ENCODE measurements around the gene RCCD1. TPM values are rescaled to one million over a fixed set of nuclear protein-coding genes. Genes with fewer than 3 reads are reported as not detected.
A peak's percentile ranks its signal among the peaks of the same experiment; 100 is the strongest.

RCCD1 gene
- total and polyA plus RNA-seq, 2 donors (not counting 3 experiments of a cell fraction or from before 2014, with no cell fraction given): 8.8 to 15.3 TPM

DNA sequence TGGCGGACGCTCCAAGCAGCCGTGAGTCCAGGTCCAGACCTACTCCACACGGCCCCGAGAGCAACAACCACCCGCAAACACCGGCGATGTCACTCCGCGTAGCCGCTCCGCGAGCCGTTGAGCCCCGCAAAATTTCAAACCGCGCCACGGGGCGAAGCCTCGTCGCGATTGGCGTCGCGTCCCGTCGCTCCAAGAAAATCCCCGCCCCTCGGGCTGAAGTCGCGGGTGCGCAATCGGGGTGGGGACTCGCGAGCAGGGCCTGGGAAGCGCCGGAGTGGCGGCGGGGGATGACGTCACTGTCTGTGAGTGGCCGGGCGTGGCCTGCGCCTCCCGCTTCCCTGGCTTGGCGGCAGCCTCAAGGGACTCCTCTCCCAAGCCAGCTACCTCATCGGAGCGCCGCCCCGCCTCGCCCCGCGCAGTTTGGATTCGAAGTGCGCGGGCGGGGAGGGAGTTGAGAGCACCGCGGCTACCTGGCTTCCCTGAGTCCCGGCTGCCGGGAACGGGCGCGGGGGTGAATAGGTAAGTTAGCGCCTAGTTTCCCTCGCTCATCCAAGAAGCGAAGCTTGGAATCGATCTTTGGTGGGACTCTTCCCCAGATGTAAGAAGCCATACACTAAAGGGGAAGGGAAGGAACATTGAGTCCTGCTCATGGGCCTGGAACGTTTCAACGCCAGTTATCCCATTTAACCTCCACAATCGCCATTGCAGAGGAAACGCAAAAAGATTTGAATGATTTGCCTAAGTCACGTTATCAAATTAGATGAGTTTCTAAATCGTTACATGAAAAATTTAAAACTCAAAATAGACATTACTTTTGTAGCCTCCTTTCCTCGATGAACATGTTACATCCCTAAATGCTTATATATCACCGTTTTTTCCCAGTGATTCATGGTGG, 40.0 kb downstream of the RCCD1 start, which contains the start of gene PRC1:
PRC1 (minus strand) TSS at position 119 of the 895 bp plus-strand sequence; CDS start at position 1, 118 bp downstream.
- Histone ChIP-seq H3K9me1 (replicated peaks; ENCODE audit: control insufficient read depth, extremely low read depth, insufficient read depth, low read length) (no peaks in the 10 kb centered on the region), H4K20me1 (replicated peaks; ENCODE audit: control insufficient read depth, extremely low read depth, insufficient read depth, low read length) (no peaks in the 10 kb centered on the region), H3K9ac (replicated peaks; ENCODE audit: extremely low read depth, insufficient read depth, low read length) (peak within 1 kb of the TSS; percentile 98), H3K27me3 (ENCODE audit: control insufficient read depth in 2 of 2, insufficient read depth in 2 of 2, low read length in 2 of 2) (no peaks in the 10 kb centered on the region), H3K36me3 (ENCODE audit: control insufficient read depth in 2 of 2, extremely low read depth in 1 of 2, insufficient read depth in 2 of 2, low read length in 2 of 2) (peaks cover 4 to 10% of the 10 kb centered on the region in 2 experiments), H2AFZ (ENCODE audit: low read depth, low read length) (peak within 1 kb of the TSS; percentile 96), H3K4me3 (replicated peaks in 1 of 3; ENCODE audit: insufficient read depth in 1 of 3, low read depth in 1 of 3, low read length in 3 of 3) (peak within 1 kb of the TSS; percentile 71 to 98 (median 93)), H3K79me2 (ENCODE audit: control insufficient read depth, insufficient read depth, low read length) (peaks cover 58% of the 10 kb centered on the region), H3K9me3 (replicated peaks; ENCODE audit: control insufficient read depth, insufficient read depth, low read length) (no peaks in the 10 kb centered on the region), H3K4me2 (ENCODE audit: insufficient read depth, low read length) (peak within 1 kb of the TSS; percentile 99), H3K27ac (ENCODE audit: insufficient read depth, low read depth, low read length) (peak within 1 kb of the TSS; percentile 94), H3K4me1 (ENCODE audit: control insufficient read depth, extremely low read depth, insufficient read depth, low read length) (peaks cover 20% of the 10 kb centered on the region)
- intact Hi-C loops (cut with micrococcal nuclease) (loop anchor here (1.0 kb wide), 3 partner anchors 28 to 62 kb away; partner anchors contain the start of genes HDDC3 and VPS33B), dilution Hi-C loops (cut with MboI; ENCODE audit: extremely low pct_ligation_motif_present, low sequenced_read_pairs) (no loop called here)
- TF ChIP-seq POLR2AphosphoS5 (IDR thresholded peaks at IDR 0.05; ENCODE audit: insufficient read depth, low read depth, low read length) (peak; percentile 88), EZH2 (IDR thresholded peaks at IDR 0.05; ENCODE audit: borderline replicate concordance, low read depth, low read length, severe bottlenecking) (no peak), FOS (IDR thresholded peaks at IDR 0.05; ENCODE audit: borderline replicate concordance, insufficient read depth, low read length) (peak; percentile 23), MYC (IDR thresholded peaks at IDR 0.05; ENCODE audit: low read depth, low read length) (no peak), GATA2 (IDR thresholded peaks at IDR 0.05; ENCODE audit: insufficient read depth, insufficient read length, low read depth, low read length) (no peak), POLR2A (IDR thresholded peaks at IDR 0.05; ENCODE audit: low read depth, low read length) (peak; percentile 42), JUN (IDR thresholded peaks at IDR 0.05; ENCODE audit: borderline replicate concordance, insufficient read depth, insufficient read length, low read depth) (peak; percentile 87)
- TF ChIP-seq, protein P1, sequence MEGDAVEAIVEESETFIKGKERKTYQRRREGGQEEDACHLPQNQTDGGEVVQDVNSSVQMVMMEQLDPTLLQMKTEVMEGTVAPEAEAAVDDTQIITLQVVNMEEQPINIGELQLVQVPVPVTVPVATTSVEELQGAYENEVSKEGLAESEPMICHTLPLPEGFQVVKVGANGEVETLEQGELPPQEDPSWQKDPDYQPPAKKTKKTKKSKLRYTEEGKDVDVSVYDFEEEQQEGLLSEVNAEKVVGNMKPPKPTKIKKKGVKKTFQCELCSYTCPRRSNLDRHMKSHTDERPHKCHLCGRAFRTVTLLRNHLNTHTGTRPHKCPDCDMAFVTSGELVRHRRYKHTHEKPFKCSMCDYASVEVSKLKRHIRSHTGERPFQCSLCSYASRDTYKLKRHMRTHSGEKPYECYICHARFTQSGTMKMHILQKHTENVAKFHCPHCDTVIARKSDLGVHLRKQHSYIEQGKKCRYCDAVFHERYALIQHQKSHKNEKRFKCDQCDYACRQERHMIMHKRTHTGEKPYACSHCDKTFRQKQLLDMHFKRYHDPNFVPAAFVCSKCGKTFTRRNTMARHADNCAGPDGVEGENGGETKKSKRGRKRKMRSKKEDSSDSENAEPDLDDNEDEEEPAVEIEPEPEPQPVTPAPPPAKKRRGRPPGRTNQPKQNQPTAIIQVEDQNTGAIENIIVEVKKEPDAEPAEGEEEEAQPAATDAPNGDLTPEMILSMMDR (IDR thresholded peaks at IDR 0.05; ENCODE audit: extremely low read depth in 1 of 2, insufficient read depth in 1 of 2, low read depth in 1 of 2, low read length in 2 of 2): no peak
- TF ChIP-seq, protein P2, sequence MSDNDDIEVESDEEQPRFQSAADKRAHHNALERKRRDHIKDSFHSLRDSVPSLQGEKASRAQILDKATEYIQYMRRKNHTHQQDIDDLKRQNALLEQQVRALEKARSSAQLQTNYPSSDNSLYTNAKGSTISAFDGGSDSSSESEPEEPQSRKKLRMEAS (IDR thresholded peaks at IDR 0.05; ENCODE audit: insufficient read depth, insufficient read length): no peak
- TSS peak; percentile 78 for BruUV-seq (replicated peaks)
- DNase-seq (ENCODE audit: low read depth, low spot score) (peak; percentile 99), FAIRE-seq (peak; percentile 97)
- POLR2A ChIA-PET: no interaction called here
- CTCF ChIA-PET: interaction anchor here (0.7 to 1.2 kb wide), 2 partner anchors 38 to 62 kb away, joined by 3 to 23 read pairs; partner anchors contain the start of gene HDDC3
